H9 (cell line): Measurements from ENCODE around the gene ECE2. TPM values are rescaled to one million over a fixed set of nuclear protein-coding genes. Genes with fewer than 3 reads are reported as not detected.

Experiments used
- DNase-seq: peaks from one replicate; pipeline ENCODE4 v3.0.0-alpha.2; 2017
- H2AFZ ChIP-seq: one replicate; pipeline ENCODE4 v1.6.1; 2013; ENCODE audit warnings: mild to moderate bottlenecking, low read length, control low read depth, moderate library complexity
- H2AK5ac ChIP-seq: 2 replicates; pipeline ENCODE4 v1.6.1; 2013; ENCODE audit warnings: low read length, control low read depth, mixed read lengths; ENCODE audit not compliant: insufficient read length
- H2BK120ac ChIP-seq: one replicate; pipeline ENCODE4 v1.6.1; 2013; ENCODE audit warnings: low read depth, mild to moderate bottlenecking, low read length, control low read depth, inconsistent platforms; ENCODE audit not compliant: poor library complexity, severe bottlenecking
- H2BK12ac ChIP-seq: 2 replicates; pipeline ENCODE4 v1.6.1; 2013; ENCODE audit warnings: low read length, control low read depth, mixed read lengths, low read depth; ENCODE audit not compliant: insufficient read length
- H2BK15ac ChIP-seq: 2 replicates; pipeline ENCODE4 v1.6.1; 2013; ENCODE audit warnings: low read depth, low read length, control low read depth
- H2BK20ac ChIP-seq: one replicate; pipeline ENCODE4 v1.6.1; 2013; ENCODE audit warnings: low read depth, mild to moderate bottlenecking, low read length, control low read depth, inconsistent platforms; ENCODE audit not compliant: poor library complexity, severe bottlenecking
- H2BK5ac ChIP-seq: 2 replicates; pipeline ENCODE4 v1.6.1; 2013; ENCODE audit warnings: low read length, control low read depth, mixed read lengths; ENCODE audit not compliant: insufficient read length
- H3K14ac ChIP-seq: 2 replicates; pipeline ENCODE4 v1.6.1; 2013; ENCODE audit warnings: low read length, control low read depth; ENCODE audit not compliant: insufficient read depth
- H3K18ac ChIP-seq: 2 replicates; pipeline ENCODE4 v1.6.1; 2013; ENCODE audit warnings: low read depth, mild to moderate bottlenecking, mixed read lengths, low read length, control low read depth; ENCODE audit not compliant: insufficient read length
- H3K23ac ChIP-seq: 2 replicates; pipeline ENCODE4 v1.6.1; 2013; ENCODE audit warnings: low read length, control low read depth, mixed read lengths, low read depth; ENCODE audit not compliant: insufficient read length
- H3K23me2 ChIP-seq: 2 replicates; pipeline ENCODE4 v1.6.1; 2013; ENCODE audit warnings: low read depth, mild to moderate bottlenecking, mixed read lengths, low read length, control low read depth; ENCODE audit not compliant: insufficient read length, poor library complexity, severe bottlenecking
- H3K27ac ChIP-seq: 2 replicates; pipeline ENCODE4 v1.5.1; 2013; ENCODE audit warnings: low read length, control low read depth, mixed read lengths, low read depth; ENCODE audit not compliant: insufficient read length
- H3K27me3 ChIP-seq: 2 replicates; pipeline ENCODE4 v1.6.1; 2013; ENCODE audit warnings: low read length, control low read depth, inconsistent platforms; ENCODE audit not compliant: insufficient read depth
- H3K4ac ChIP-seq: 2 replicates; pipeline ENCODE4 v1.6.1; 2013; ENCODE audit warnings: low read depth, mild to moderate bottlenecking, control low read depth, inconsistent platforms, low read length, moderate library complexity
- H3K4me1 ChIP-seq: 2 replicates; pipeline ENCODE4 v1.6.1; 2013; ENCODE audit warnings: low read length, control low read depth, inconsistent platforms; ENCODE audit not compliant: insufficient read depth
- H3K4me2 ChIP-seq: 2 replicates; pipeline ENCODE4 v1.6.1; 2013; ENCODE audit warnings: low read length, control low read depth, mixed read lengths; ENCODE audit not compliant: insufficient read length, insufficient read depth
- H3K56ac ChIP-seq: 2 replicates; pipeline ENCODE4 v1.6.1; 2013; ENCODE audit warnings: low read depth, mild to moderate bottlenecking, mixed read lengths, low read length, control low read depth; ENCODE audit not compliant: insufficient read length
- H3K79me1 ChIP-seq: 2 replicates; pipeline ENCODE4 v1.6.1; 2013; ENCODE audit warnings: low read depth, mild to moderate bottlenecking, moderate library complexity, low read length, control low read depth, inconsistent platforms; ENCODE audit not compliant: insufficient read depth, poor library complexity, severe bottlenecking
- H3K79me2 ChIP-seq: 2 replicates; pipeline ENCODE4 v1.6.1; 2013; ENCODE audit warnings: low read length, control low read depth, inconsistent platforms; ENCODE audit not compliant: insufficient read depth
- H3K9ac ChIP-seq: 2 replicates; pipeline ENCODE4 v1.6.1; 2013; ENCODE audit warnings: low read length, control low read depth, mixed read lengths; ENCODE audit not compliant: insufficient read length; ENCODE audit errors: extremely low read depth
- H3K9me3 ChIP-seq: one replicate; pipeline ENCODE4 v1.6.1; 2013; ENCODE audit warnings: low read depth, low read length, inconsistent platforms; ENCODE audit not compliant: control insufficient read depth
- H3T11ph ChIP-seq: one replicate; pipeline ENCODE4 v1.6.1; 2013; ENCODE audit warnings: mild to moderate bottlenecking, low read length, control low read depth, inconsistent platforms
- H4K20me1 ChIP-seq: one replicate; pipeline ENCODE4 v1.6.1; 2013; ENCODE audit not compliant: control insufficient read depth, insufficient read length, insufficient read depth
- H4K5ac ChIP-seq: 2 replicates; pipeline ENCODE4 v1.6.1; 2013; ENCODE audit warnings: low read depth, mild to moderate bottlenecking, mixed read lengths, low read length, control low read depth; ENCODE audit not compliant: insufficient read length
- H4K8ac ChIP-seq: replicated peaks from 2 replicates; pipeline ENCODE4 v1.6.1; 2013; ENCODE audit warnings: low read length, control low read depth, mixed read lengths, low read depth; ENCODE audit not compliant: insufficient read length
- H4K91ac ChIP-seq: 2 replicates; pipeline ENCODE4 v1.6.1; 2013; ENCODE audit warnings: low read depth, mild to moderate bottlenecking, moderate library complexity, mixed read lengths, low read length, control low read depth; ENCODE audit not compliant: insufficient read length
- H3K27ac Mint-ChIP-seq, 3 experiments: 2 replicates in 2 of 3; 3 replicates in 1 of 3; pipeline ENCODE4 v1.8.0; 2020 to 2021; ENCODE audit warnings: mixed read lengths in 3 of 3, mild to moderate bottlenecking in 1 of 3, moderate library complexity in 1 of 3
- H3K27me3 Mint-ChIP-seq: 2 replicates; pipeline ENCODE4 v1.8.0; 2021; ENCODE audit warnings: low read depth, mild to moderate bottlenecking, moderate library complexity, mixed read lengths
- H3K36me3 Mint-ChIP-seq, 3 experiments: 2 replicates in 2 of 3; 3 replicates in 1 of 3; pipeline ENCODE4 v1.8.0; 2020 to 2021; ENCODE audit warnings: low read depth in 3 of 3, mixed read lengths in 3 of 3; ENCODE audit not compliant: insufficient read depth in 1 of 3
- H3K4me1 Mint-ChIP-seq, 2 experiments: 2 replicates each; pipeline ENCODE4 v1.8.0; 2020; ENCODE audit warnings: mixed read lengths in 2 of 2
- H3K4me3 Mint-ChIP-seq, 2 experiments: 2 replicates in 1 of 2; 3 replicates in 1 of 2; pipeline ENCODE4 v1.8.0; 2020 to 2021; ENCODE audit warnings: mild to moderate bottlenecking in 2 of 2, mixed read lengths in 2 of 2, moderate library complexity in 1 of 2
- H3K9me3 Mint-ChIP-seq, 2 experiments: 2 replicates in 1 of 2; 3 replicates in 1 of 2; pipeline ENCODE4 v1.8.0; 2020; ENCODE audit warnings: mild to moderate bottlenecking in 2 of 2, mixed read lengths in 2 of 2, moderate library complexity in 1 of 2
- WGBS: extraction: QIAGEN DNeasy Blood & Tissue Kit; methylation state at CpG from one replicate; pipeline ENCODE4 v1.1.7; 2013; ENCODE audit warnings: missing lambda C conversion rate, low lambda C conversion rate, mixed read lengths; ENCODE audit not compliant: insufficient read length; ENCODE audit errors: extremely low coverage; 5-methylcytosine and 5-hydroxymethylcytosine counted together
- total RNA-seq: library from RNA; stranded (reverse); gene quantifications from 2 replicates; pipeline ENCODE4 v1.2.1, GENCODE V29; 2021
- TF ChIP-seq, protein P1 (sequence below): fragments of 200-600 bp; sonication (generic); conservative IDR thresholded peaks from 3 replicates; pipeline ENCODE4 v1.8.0; 2021; ENCODE audit warnings: antibody characterized with exemption, mild to moderate bottlenecking

The ECE2 gene
- total RNA-seq, 1 experiment from 2014 or later, result not detected

- WGBS, result no CpG with 5 or more reads among the region's 40 CpGs
- no peaks in the 10 kb centered on the region for H3K27me3 ChIP-seq
- no peak within 1 kb of the TSS for H4K5ac ChIP-seq
- no peak within 1 kb of the TSS for H3T11ph ChIP-seq
- peak within 1 kb of the TSS; percentile 97 for H3K4me2 ChIP-seq
- H4K91ac ChIP-seq, result no peak within 1 kb of the TSS
- peaks cover 2% of the 10 kb centered on the region for H3K79me1 ChIP-seq
- Mint-ChIP-seq H3K27ac (peak within 1 kb of the TSS; percentile 89 to 96 (median 95)), H3K4me1 (peaks cover 23 to 24% of the 10 kb centered on the region in 2 experiments), H3K27me3 (no peaks in the 10 kb centered on the region), H3K4me3 (peak within 1 kb of the TSS; percentile 87 to 93), H3K36me3 (peaks cover 24 to 44% (median 29%) of the 10 kb centered on the region in 3 experiments; a peak in 6 of 7 replicates), H3K9me3 (no peaks in the 10 kb centered on the region)
- no peak within 1 kb of the TSS for H3K27ac ChIP-seq
- H3K23ac ChIP-seq, result no peak within 1 kb of the TSS
- no peak within 1 kb of the TSS for H2BK20ac ChIP-seq
- TF ChIP-seq, protein P1, sequence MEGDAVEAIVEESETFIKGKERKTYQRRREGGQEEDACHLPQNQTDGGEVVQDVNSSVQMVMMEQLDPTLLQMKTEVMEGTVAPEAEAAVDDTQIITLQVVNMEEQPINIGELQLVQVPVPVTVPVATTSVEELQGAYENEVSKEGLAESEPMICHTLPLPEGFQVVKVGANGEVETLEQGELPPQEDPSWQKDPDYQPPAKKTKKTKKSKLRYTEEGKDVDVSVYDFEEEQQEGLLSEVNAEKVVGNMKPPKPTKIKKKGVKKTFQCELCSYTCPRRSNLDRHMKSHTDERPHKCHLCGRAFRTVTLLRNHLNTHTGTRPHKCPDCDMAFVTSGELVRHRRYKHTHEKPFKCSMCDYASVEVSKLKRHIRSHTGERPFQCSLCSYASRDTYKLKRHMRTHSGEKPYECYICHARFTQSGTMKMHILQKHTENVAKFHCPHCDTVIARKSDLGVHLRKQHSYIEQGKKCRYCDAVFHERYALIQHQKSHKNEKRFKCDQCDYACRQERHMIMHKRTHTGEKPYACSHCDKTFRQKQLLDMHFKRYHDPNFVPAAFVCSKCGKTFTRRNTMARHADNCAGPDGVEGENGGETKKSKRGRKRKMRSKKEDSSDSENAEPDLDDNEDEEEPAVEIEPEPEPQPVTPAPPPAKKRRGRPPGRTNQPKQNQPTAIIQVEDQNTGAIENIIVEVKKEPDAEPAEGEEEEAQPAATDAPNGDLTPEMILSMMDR, result no peak
- no peaks in the 10 kb centered on the region for H3K9me3 ChIP-seq
- H2BK15ac ChIP-seq, result no peak within 1 kb of the TSS
- DNase-seq, result peak; percentile 94
- peaks cover 8% of the 10 kb centered on the region; the same call in 1 of the 2 replicates for H3K4me1 ChIP-seq
- H3K9ac ChIP-seq, result peak within 1 kb of the TSS; percentile 85
- H3K79me2 ChIP-seq, result peaks cover 42% of the 10 kb centered on the region
- no peak within 1 kb of the TSS for H3K56ac ChIP-seq
- no peak within 1 kb of the TSS for H4K8ac ChIP-seq
- no peak within 1 kb of the TSS for H2AFZ ChIP-seq
- peaks cover 10% of the 10 kb centered on the region for H3K23me2 ChIP-seq
- no peak within 1 kb of the TSS for H2AK5ac ChIP-seq
- H3K4ac ChIP-seq, result no peak within 1 kb of the TSS
- peak within 1 kb of the TSS; percentile 68 for H3K14ac ChIP-seq
- no peak within 1 kb of the TSS for H2BK5ac ChIP-seq
- peak within 1 kb of the TSS; percentile 51 for H2BK120ac ChIP-seq
- no peak within 1 kb of the TSS for H2BK12ac ChIP-seq
- H4K20me1 ChIP-seq, result no peaks in the 10 kb centered on the region
- peak within 1 kb of the TSS; percentile 24 for H3K18ac ChIP-seq
These were observed 38.5 kb downstream of the ECE2 start, which contains the start of gene EIF4G1 for GRCh38 chr3:184314363-184314699. TSS of gene EIF4G1 (plus strand) at chr3:184314606. CDS start at chr3:184315797, 1,191 bp downstream.
